Measurements from ENCODE around the gene RGL1. TPM values are rescaled to one million over a fixed set of nuclear protein-coding genes. Genes with fewer than 3 reads are reported as not detected.

RGL1 gene
- total RNA-seq, 1 experiment from 2014 or later = 1.3 TPM

- DNase-seq (ENCODE audit: low read depth, low spot score) (no peak), ATAC-seq (no peak)
- no peak overlapping the region for H3K4me3 ChIP-seq (replicated peaks in 1 of 2; ENCODE audit: low read depth in 1 of 2, low read length in 2 of 2)
- no peaks in the 10 kb centered on the region for H3K36me3 ChIP-seq (ENCODE audit: control insufficient read depth in 1 of 2, insufficient read depth in 2 of 2, low read length in 2 of 2)
- no peak overlapping the region for H2AFZ ChIP-seq (ENCODE audit: low read depth, low read length, poor library complexity, severe bottlenecking)
- ChIA-PET POLR2A (interaction anchor here (1.4 kb wide), 1 partner anchor 11 kb away, joined by 3 read pairs; no protein-coding TSS in a partner anchor), CTCF (no interaction called here), RAD21 (ENCODE audit: low non-redundant PET in 1 of 2, low total read pairs in 2 of 2, uncharacterized antibody in 2 of 2, unreplicated experiment in 2 of 2) (no interaction called here)
- H4K20me1 ChIP-seq (ENCODE audit: insufficient read depth) = no peaks in the 10 kb centered on the region
- H3K27ac ChIP-seq (ENCODE audit: low read depth, low read length) = no peak overlapping the region
- intact Hi-C loops (cut with micrococcal nuclease) = no loop called here
- no peaks in the 10 kb centered on the region for H3K79me2 ChIP-seq (ENCODE audit: insufficient read depth, low read length)
- no peaks in the 10 kb centered on the region for H3K9me3 ChIP-seq (ENCODE audit: control insufficient read depth in 1 of 2, insufficient read depth in 1 of 2, low read depth in 1 of 2, low read length in 2 of 2)
- H3K9ac ChIP-seq (ENCODE audit: low read length) = no peak overlapping the region
- no TSS peak for BruUV-seq (replicated peaks)
- no peaks in the 10 kb centered on the region for H3K27me3 ChIP-seq (ENCODE audit: insufficient read depth, low read length)
- H3K4me2 ChIP-seq (ENCODE audit: low read length) = no peak overlapping the region
- TF ChIP-seq FOSL1 (IDR thresholded peaks at IDR 0.05; ENCODE audit: low read depth) (no peak), CEBPB (IDR thresholded peaks at IDR 0.05; ENCODE audit: low read depth) (no peak), REST (IDR thresholded peaks at IDR 0.05; ENCODE audit: low read depth) (no peak), ELF1 (IDR thresholded peaks at IDR 0.05; ENCODE audit: borderline replicate concordance, low read depth) (no peak), ZFX (IDR thresholded peaks at IDR 0.05) (no peak), TCF7L2 (IDR thresholded peaks at IDR 0.05; ENCODE audit: borderline replicate concordance, extremely low read depth, insufficient read depth, insufficient read length) (no peak), POLR2A (IDR thresholded peaks at IDR 0.05; ENCODE audit: borderline replicate concordance, extremely low read depth, insufficient read depth, insufficient read length) (no peak), ZNF274 (IDR thresholded peaks at IDR 0.05; ENCODE audit: low read depth, low read length) (no peak), RAD21 (IDR thresholded peaks at IDR 0.05; ENCODE audit: low read depth) (no peak), EZH2 (IDR thresholded peaks at IDR 0.05) (no peak), ATF3 (IDR thresholded peaks at IDR 0.05) (no peak), EZH2phosphoT487 (IDR thresholded peaks at IDR 0.05; ENCODE audit: borderline replicate concordance) (no peak), SRF (IDR thresholded peaks at IDR 0.05; ENCODE audit: low read depth) (no peak), CBX3 (IDR thresholded peaks at IDR 0.05; ENCODE audit: low read depth) (no peak), ZBTB33 (IDR thresholded peaks at IDR 0.05; ENCODE audit: extremely low read depth, insufficient replicate concordance, low read length) (no peak), EGR1 (IDR thresholded peaks at IDR 0.05; ENCODE audit: low read depth) (no peak), YY1 (IDR thresholded peaks at IDR 0.05; ENCODE audit: extremely low read depth, insufficient replicate concordance, low read depth, low read length) (no peak)
- no peaks in the 10 kb centered on the region for H3K9me2 ChIP-seq (ENCODE audit: insufficient read depth)
- H3K4me1 ChIP-seq (ENCODE audit: control insufficient read depth in 1 of 2, insufficient read depth in 2 of 2, low read length in 2 of 2) = no peaks in the 10 kb centered on the region
These were observed 163.5 kb downstream of the RGL1 start for GRCh38 chr1:183968386-183968785.
